IPS-15b (cell line): ENCODE results near the gene MEIS2.

Source experiments
- H3K27me3 ChIP-seq: one replicate; pipeline ENCODE4 v1.6.1; 2013; ENCODE audit warnings: low read length; ENCODE audit not compliant: control insufficient read depth, insufficient read depth
- H3K36me3 ChIP-seq: one replicate; pipeline ENCODE4 v1.6.1; 2013; ENCODE audit warnings: low read length; ENCODE audit not compliant: control insufficient read depth, insufficient read depth
- H3K4me1 ChIP-seq: one replicate; pipeline ENCODE4 v1.6.1; 2013; ENCODE audit warnings: mild to moderate bottlenecking, low read length; ENCODE audit not compliant: control insufficient read depth, insufficient read depth
- H3K4me3 ChIP-seq: one replicate; pipeline ENCODE4 v1.5.1; 2013; ENCODE audit warnings: low read depth, low read length
- H3K9ac ChIP-seq: one replicate; pipeline ENCODE4 v1.6.1; 2013; ENCODE audit warnings: low read depth, mild to moderate bottlenecking, low read length
- H3K9me3 ChIP-seq: one replicate; pipeline ENCODE4 v1.6.1; 2013; ENCODE audit warnings: mild to moderate bottlenecking, low read length; ENCODE audit not compliant: control insufficient read depth, insufficient read depth

Gene MEIS2

DNA sequence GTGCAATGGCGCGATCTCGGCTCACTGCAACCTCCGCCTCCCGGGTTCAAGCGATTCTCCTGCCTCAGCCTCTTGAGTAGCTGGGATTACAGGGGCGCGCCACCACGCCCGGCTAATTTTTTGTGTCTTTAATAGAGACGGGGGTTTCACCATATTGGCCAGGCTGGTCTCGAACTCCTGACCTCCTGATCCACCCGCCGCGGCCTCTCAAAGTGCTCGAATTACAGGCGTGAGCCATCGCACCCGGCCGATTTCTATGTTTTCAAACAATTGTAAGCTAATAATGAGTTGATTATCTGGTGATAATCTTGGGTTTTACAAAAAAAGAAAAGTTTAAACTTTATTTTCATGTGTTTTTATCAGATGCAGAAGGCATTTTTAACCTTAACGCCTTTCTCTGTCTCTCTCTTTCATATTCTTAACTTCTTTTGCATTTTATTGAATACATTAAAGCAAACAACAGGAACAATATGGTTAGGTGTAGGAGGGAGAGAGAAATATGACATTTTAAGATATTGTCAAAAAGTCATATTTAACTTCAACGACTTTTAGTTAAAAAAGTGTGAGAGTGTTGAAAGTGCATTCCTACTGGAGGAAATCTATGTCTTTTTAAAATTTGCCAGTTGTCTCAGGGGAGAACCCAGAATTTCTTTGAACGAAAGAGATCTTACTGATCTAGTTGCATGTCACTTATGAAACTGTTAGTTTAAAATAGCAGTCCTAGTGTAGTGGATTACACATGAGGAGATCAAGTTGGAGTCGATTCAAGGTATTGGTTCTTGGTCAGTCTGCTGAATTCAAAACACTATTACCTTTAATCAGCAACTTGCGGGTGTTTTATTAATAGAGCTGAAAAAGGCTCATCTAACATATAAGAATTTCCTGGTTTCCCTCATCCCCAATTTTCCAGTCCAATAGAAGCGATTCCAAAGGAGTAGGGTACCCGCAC is 3.4 kb upstream of the MEIS2 start:
- H3K9ac ChIP-seq, result no peak overlapping the region
- H3K27me3 ChIP-seq, result peaks cover 70% of the 10 kb centered on the region

DNA sequence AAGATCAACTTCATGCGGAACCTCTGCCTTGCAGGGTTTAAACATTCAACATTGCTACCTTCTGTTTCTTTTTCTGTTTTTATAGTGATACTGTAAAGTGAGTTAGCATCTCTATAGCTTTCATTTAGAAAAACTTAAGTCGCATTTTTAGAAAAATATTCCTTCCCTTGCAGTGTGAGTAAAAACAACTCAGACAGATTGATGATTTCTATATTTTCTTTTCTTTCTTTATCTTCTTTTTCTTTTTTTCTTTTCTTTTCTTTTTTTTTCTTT is 2.8 kb upstream of the MEIS2 start:
- H3K4me1 ChIP-seq, result peaks cover 20% of the 10 kb centered on the region
- no peaks in the 10 kb centered on the region for H3K9me3 ChIP-seq
- H3K4me3 ChIP-seq, result peak overlapping the region; percentile 77
- H3K9ac ChIP-seq, result no peak overlapping the region
- H3K27me3 ChIP-seq, result peaks cover 70% of the 10 kb centered on the region
- no peaks in the 10 kb centered on the region for H3K36me3 ChIP-seq

More for the DNA sequence above, 3.4 kb upstream of the MEIS2 start:
- Histone ChIP-seq H3K9me3 (no peaks in the 10 kb centered on the region), H3K4me1 (peaks cover 22% of the 10 kb centered on the region), H3K4me3 (no peak overlapping the region), H3K36me3 (no peaks in the 10 kb centered on the region)

DNA sequence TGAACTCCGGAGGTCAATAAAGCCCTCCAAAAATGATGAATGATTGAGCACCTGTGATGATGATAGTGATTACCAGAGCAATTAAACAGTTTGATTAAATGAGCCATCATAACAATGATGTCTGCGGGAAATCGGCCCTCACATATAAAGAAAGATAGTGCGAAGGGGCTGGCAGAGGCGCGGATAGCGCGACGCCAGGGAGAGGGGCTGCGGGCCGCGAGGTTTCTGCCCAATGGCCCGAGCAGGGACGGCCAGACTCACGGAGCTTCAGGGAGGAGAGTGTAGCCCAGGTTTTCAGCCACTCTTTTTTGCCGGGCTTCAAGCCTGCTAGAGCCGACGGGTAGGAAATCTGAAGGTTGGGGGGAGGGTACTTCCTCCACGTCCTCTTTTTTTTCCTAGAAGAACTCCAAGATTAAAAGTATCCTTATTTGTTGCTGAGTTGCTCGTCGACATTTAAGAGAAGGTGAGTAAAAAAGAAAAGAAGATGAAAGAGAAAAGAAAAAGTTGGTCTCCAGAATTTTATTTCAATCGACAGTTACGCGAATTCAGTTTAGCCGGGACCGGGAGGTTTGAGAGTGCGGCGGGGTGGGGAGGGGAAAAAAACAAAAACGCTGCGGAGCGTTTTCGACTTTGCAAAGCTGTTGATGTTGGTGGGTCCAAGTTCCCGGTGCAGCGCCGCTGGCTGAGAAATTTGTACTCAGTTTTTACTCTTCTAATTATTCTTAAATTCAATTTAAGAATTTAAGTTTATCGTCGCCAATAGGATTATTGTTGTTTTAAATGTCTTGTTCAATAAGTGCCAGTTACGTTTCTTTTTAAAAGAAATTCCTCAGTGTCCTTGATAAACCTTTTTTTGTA is 2.2 kb upstream of the MEIS2 start:
- Histone ChIP-seq H3K27me3 (peaks cover 70% of the 10 kb centered on the region), H3K36me3 (no peaks in the 10 kb centered on the region), H3K9ac (no peak overlapping the region), H3K4me1 (peaks cover 16% of the 10 kb centered on the region), H3K4me3 (peak overlapping the region; percentile 77), H3K9me3 (no peaks in the 10 kb centered on the region)

DNA sequence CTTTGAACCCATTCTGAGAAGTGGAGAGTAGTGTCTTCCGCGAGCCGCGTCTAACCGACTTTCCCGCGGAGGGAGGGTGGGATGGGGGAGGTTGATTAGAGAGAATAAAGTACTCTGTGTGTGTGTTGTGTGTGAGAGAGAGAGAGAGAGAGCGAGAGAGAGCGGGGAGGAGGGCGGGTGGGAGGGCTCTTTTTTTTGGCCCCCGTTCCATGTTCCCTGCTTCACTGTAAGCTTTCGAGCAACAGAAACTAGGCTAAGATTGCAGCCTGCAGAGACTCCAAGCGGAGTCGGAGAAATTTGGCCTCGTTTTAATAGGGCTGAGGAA is 1.6 kb upstream of the MEIS2 start:
- H3K9ac ChIP-seq, result no peak overlapping the region
- H3K36me3 ChIP-seq, result no peaks in the 10 kb centered on the region
- H3K27me3 ChIP-seq, result peaks cover 71% of the 10 kb centered on the region
- peak overlapping the region; percentile 77 for H3K4me3 ChIP-seq
- peaks cover 13% of the 10 kb centered on the region for H3K4me1 ChIP-seq
- no peaks in the 10 kb centered on the region for H3K9me3 ChIP-seq

DNA sequence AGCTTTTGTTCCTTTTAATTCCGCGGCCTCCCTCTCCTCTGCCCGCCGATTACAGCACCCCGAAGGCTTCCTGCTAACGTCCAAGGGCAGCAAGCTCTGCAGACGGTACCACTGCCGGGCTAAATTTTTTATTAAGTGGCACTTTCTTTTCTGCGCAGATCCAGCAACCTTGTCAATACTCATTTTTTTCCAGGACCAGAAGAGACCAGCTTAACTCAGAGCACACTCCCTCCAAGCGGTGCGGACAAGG is 542 bp upstream of the MEIS2 start:
- Histone ChIP-seq H3K27me3 (peaks cover 78% of the 10 kb centered on the region), H3K36me3 (no peaks in the 10 kb centered on the region), H3K4me3 (peak overlapping the region; percentile 77), H3K9me3 (no peaks in the 10 kb centered on the region), H3K9ac (no peak overlapping the region), H3K4me1 (peaks cover 19% of the 10 kb centered on the region)

DNA sequence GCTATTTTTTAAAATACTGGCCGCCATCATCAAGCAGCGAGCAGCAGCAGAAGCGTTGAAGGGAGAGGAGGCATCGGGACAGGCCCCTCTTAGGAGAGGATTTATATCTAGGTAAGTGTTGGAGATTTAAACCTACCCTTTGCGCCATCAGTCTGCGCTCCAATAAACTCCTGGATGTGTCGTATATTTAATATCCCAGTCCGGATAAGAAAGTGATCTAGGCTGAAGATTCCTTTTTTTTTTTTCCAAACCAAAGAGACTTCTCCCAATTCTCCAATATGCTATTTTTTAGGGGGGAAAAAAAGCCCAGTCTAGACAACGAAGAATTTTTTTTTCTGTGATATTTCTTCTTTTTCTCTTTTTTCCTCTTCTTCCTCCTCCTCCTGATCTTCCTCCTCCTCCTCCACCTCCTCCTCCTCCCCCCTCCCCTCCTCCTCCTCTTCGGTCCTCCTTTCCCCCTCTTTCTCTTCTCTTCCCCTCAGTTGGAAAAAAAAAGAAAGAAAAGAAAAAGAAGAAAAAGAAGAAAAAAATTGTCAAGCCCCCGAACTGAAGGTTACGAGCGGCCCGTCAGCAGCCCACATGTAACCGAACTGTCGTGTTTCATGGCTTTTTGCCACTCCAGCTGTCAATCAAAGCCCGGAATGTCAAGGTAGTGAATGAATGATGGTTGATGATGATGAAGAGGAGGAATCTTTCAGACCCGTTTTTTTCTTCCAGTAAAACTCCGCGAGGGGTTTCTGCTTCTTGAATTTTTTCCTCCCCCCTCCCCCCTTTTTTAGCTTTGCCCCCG is 835 bp downstream of the MEIS2 start:
- H3K36me3 ChIP-seq, result no peaks in the 10 kb centered on the region
- no peak overlapping the region for H3K9ac ChIP-seq
- peak overlapping the region; percentile 77 for H3K4me3 ChIP-seq
- H3K4me1 ChIP-seq, result peaks cover 25% of the 10 kb centered on the region
- no peaks in the 10 kb centered on the region for H3K9me3 ChIP-seq
- peaks cover 71% of the 10 kb centered on the region for H3K27me3 ChIP-seq

DNA sequence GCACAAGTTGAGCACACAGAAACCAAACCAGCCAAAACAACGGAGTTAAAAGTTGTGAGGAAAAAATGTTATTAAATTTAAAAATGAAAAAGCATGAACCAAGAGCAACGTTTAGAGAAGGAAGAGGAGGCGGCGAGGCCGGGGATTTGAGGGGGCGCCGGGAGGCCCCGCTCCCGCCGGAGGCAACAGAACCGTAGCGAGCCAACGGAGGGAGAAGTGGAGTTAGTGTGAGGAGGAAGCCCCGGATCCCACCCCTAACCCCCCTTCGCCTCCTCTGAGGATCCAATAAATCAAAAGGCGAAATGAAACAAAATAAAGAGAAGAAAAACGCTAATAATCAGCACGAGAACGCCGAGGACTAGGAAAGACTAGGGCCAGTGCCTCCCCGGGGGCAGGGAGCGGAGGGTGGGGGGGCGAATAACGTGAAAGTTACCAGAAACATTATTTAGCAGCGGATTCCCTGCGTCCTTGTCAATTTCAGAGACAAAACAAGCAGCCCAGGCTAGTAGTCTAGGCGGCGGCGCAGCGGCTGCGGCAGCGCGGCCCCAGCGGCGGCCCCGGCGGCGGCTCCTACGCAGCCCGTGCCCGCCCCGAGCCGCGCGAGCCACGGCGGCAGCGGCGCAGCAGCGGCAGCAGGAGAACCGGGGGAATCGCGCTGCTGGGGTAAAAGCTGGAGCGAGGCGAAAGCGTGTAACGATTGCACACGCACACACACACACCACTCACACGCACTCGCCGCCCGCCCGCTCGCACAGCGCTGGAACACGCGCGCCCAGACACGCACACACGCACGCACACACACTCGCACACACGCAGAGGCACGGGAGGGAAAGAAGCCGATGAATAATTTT is 1.7 kb downstream of the MEIS2 start:
- peak overlapping the region; percentile 77 for H3K4me3 ChIP-seq
- H3K36me3 ChIP-seq, result no peaks in the 10 kb centered on the region
- H3K4me1 ChIP-seq, result peaks cover 27% of the 10 kb centered on the region
- H3K9ac ChIP-seq, result no peak overlapping the region
- H3K27me3 ChIP-seq, result peaks cover 71% of the 10 kb centered on the region
- H3K9me3 ChIP-seq, result no peaks in the 10 kb centered on the region

DNA sequence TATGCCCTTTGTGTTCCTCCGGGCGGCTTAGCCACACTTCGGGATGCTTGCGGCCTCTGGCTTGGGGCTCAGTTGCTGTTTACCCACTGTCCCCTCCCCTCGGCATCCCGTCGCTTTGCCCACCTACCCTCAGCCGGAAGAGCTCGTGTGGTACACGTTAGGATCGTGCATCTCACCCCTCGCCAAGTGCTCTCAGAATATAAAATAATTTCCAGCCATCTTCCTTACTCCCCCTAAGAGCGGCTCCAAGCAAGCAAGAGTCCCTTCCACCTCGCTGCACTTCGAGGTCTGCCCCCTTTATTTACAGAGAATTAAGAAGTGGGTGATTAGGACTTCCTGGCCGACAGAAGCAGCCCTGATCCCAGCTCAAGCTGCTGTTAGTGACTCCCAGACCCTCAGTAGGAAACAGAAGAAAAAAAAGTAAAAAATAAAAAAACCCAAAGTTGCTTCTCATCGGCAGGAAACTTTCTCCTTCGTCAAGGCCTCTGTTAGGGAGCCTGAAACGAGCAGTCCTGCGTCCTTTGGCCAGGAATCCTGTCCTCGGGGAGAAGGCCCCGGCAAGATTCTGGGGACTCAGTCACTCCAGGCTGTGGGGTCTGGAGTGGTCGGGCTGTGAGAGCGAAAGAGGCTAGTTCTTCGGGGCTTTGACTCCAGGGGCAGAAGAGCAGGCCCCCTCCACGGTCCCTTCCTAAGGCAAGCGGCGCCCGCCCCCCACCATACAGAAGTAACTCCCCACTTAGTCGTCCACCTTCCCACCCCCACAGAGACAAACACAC is 3.0 kb downstream of the MEIS2 start:
- Histone ChIP-seq H3K36me3 (no peaks in the 10 kb centered on the region), H3K27me3 (peaks cover 71% of the 10 kb centered on the region), H3K9me3 (no peaks in the 10 kb centered on the region), H3K9ac (no peak overlapping the region), H3K4me1 (peaks cover 31% of the 10 kb centered on the region), H3K4me3 (peak overlapping the region; percentile 53)

DNA sequence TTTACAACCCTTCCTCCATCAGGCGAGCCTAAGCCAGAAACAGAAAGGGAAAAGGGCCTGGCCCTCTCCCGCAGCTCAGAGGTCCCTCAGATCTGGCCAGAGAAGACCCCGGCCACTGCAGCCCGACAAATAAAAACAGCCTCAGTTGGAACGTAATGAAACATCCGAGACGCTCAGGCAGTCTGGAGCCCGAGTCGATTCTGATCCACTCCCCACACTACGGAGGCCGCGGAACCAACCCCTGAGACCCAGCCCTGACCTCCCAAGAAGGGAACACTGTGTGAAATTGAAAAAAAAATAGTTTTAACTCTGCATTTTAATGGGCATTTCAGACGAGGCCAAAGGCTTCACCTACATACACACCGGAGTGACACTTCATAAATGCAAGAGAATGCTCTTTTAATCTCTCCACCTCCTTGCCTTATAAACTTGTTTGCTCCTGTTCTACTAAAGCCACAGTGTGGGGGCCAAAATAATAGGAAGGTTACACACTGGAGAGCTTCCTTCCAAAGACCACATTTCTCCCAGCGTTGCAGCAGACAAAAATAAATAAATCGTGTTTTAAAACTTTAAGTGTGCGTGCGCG is 3.7 kb downstream of the MEIS2 start:
- Histone ChIP-seq H3K9ac (no peak overlapping the region), H3K4me3 (peak overlapping the region; percentile 53), H3K27me3 (peaks cover 74% of the 10 kb centered on the region), H3K9me3 (no peaks in the 10 kb centered on the region), H3K4me1 (peaks cover 31% of the 10 kb centered on the region), H3K36me3 (no peaks in the 10 kb centered on the region)

DNA sequence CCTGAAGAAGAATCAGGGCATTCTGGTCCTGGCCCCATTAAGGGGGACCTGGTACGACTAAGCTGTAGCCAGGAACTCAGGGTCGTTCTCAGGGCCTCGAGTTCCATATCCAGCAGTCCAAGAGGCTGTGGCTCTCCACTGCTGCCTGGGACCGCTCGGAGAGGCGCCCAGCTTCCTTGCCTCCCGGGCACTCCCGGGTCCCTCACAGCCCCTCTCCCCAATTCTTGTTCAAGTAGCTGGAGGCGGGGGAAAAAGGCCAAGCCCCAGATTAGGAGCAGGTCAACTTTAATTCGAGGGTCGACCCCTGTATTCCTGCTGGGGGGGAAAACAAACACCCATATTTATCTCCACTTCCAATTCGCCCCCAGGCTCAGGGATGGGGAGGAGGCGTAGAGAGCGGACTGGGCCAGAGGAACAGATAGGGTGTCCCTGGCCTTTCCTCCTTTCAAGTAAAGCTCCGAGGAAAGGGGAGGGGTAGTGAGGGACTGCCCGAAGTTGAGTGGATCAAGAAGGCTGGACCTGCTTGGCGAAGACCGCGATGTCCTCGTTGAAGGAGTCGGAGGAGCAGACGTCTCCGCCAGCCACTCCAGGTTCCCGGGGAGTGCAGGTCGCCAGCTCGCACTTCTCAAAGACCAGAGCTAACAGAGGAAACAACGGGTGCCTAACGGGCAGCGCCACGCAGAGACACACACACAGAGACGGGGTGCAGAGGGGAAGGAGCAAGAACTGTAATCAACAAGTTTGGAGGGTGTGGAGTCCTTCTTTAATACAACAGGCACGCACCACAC is 4.4 kb downstream of the MEIS2 start:
- H3K27me3 ChIP-seq, result peaks cover 78% of the 10 kb centered on the region
- no peaks in the 10 kb centered on the region for H3K9me3 ChIP-seq
- H3K9ac ChIP-seq, result no peak overlapping the region
- H3K4me1 ChIP-seq, result peaks cover 31% of the 10 kb centered on the region
- no peaks in the 10 kb centered on the region for H3K36me3 ChIP-seq
- peak overlapping the region; percentile 53 for H3K4me3 ChIP-seq
